ENCODE data around the gene NBPF3. TPM values are rescaled to one million over a fixed set of nuclear protein-coding genes. Genes with fewer than 3 reads are reported as not detected.

NBPF3 gene
- total RNA-seq, 4 donors from 2014 or later, result 13.8 to 19.4 (median 16.7) TPM

DNA sequence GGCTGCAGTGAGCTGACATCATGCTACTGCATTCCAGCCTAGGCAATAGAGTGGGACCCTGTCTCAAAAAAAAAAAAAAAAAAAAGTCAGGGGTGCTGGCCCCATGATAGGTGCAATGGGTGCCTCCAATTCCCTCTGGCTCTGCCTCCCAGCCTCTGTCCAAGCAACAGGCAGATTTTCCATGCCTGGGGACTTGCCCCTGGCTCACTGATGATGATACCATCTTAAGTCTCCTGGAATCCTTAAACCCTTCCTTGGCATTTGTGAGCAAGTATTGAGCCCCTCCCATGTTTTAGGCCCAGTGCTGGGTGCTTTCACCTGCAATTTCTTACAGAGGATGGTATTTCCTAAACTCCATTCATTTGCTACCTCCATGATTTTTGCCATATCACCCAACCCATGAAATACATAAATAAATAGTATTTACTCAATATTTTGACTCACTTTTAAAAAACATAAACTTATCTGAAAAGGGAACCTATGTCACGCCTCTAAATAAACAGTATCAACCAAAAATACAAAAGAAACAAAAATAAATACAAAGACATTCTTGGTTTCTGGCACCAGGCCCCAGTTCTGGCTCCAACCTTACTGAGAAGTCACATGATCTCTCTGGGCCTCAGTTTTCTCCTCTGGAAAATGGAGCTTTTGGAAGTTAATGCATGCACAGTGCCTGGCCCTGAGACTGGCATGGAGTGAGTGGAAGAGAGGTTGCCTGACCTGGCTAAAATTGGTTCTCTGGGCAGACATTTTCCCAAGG, 67.8 kb downstream of the NBPF3 start:
- H3K4me3 ChIP-seq (replicated peaks in 1 of 3), result no peak overlapping the region
- no peaks in the 10 kb centered on the region for H3K36me3 ChIP-seq
- TF ChIP-seq, protein P1, sequence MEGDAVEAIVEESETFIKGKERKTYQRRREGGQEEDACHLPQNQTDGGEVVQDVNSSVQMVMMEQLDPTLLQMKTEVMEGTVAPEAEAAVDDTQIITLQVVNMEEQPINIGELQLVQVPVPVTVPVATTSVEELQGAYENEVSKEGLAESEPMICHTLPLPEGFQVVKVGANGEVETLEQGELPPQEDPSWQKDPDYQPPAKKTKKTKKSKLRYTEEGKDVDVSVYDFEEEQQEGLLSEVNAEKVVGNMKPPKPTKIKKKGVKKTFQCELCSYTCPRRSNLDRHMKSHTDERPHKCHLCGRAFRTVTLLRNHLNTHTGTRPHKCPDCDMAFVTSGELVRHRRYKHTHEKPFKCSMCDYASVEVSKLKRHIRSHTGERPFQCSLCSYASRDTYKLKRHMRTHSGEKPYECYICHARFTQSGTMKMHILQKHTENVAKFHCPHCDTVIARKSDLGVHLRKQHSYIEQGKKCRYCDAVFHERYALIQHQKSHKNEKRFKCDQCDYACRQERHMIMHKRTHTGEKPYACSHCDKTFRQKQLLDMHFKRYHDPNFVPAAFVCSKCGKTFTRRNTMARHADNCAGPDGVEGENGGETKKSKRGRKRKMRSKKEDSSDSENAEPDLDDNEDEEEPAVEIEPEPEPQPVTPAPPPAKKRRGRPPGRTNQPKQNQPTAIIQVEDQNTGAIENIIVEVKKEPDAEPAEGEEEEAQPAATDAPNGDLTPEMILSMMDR (IDR thresholded peaks at IDR 0.05), result no peak
- TF ChIP-seq POLR2A (IDR thresholded peaks at IDR 0.05), result no peak
- 90 to 97% methylated on average over 1 of the region's 1 CpG for WGBS, 2 donors
- no peak overlapping the region for H3K27ac ChIP-seq
- intact Hi-C loops (cut with DNase I), result loop anchor here (2.0 to 5.0 kb wide), 2 partner anchors 70 to 151 kb away; no protein-coding TSS in a partner anchor
- H3K27me3 ChIP-seq, result no peaks in the 10 kb centered on the region
- H3K4me1 ChIP-seq, result peaks cover 12 to 16% of the 10 kb centered on the region in 2 donors
- no peak for DNase-seq
- H3K9me3 ChIP-seq, result no peaks in the 10 kb centered on the region

DNA sequence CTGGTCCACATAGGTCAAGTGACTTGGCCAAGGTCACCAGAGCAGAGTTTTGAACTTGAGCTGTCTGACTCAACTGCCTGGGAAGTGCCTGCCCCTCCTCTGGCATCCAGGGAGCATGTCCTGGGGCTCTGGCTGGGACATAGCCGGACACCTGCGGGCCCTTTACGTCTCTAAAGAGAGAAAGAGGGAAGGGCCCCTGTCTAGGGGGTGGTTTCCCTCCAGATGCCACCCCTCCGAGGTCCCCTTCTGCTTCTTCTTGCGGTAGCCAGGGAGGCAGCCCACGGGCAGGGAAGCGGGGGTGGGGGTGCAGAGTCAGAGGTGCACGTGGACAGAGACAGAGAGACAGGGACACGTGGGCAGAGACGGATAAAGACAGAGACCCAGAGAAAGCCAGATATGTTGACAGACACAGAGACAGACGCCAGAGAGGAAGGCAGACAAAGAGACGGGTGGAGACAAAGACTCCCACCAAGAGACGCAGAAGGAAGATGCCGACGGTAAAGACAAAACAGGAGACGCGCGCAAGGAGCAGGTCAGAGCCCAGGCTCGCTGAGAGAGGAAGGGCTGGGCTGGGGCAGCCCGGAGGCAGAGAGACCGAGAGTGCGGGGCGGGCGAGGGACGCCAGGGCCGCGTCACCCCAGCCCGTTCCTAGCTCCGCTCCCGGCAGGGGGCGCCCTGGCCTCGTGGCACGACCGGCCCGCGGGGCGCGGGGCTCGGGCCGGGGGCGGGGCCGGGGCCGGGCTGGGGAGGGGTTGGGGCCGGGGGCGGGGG, 68.8 kb downstream of the NBPF3 start:
- Histone ChIP-seq H3K27ac (no peak overlapping the region), H3K36me3 (no peaks in the 10 kb centered on the region), H3K27me3 (no peaks in the 10 kb centered on the region), H3K9me3 (no peaks in the 10 kb centered on the region), H3K4me1 (peaks cover 12 to 16% of the 10 kb centered on the region in 2 donors), H3K4me3 (replicated peaks in 1 of 3) (no peak overlapping the region)
- no peak for TF ChIP-seq POLR2A (IDR thresholded peaks at IDR 0.05)
- TF ChIP-seq, protein P1 (IDR thresholded peaks at IDR 0.05), result peak in 5 of 6 experiments; percentile 24 to 83 (median 35)
- intact Hi-C loops (cut with DNase I), result loop anchor here (2.0 to 5.0 kb wide), 2 partner anchors 69 to 150 kb away; no protein-coding TSS in a partner anchor
- WGBS, 2 donors, result 8 to 12% methylated on average over 29 to 32 of the region's 45 CpGs
- peak; percentile 70 to 73 for DNase-seq

DNA sequence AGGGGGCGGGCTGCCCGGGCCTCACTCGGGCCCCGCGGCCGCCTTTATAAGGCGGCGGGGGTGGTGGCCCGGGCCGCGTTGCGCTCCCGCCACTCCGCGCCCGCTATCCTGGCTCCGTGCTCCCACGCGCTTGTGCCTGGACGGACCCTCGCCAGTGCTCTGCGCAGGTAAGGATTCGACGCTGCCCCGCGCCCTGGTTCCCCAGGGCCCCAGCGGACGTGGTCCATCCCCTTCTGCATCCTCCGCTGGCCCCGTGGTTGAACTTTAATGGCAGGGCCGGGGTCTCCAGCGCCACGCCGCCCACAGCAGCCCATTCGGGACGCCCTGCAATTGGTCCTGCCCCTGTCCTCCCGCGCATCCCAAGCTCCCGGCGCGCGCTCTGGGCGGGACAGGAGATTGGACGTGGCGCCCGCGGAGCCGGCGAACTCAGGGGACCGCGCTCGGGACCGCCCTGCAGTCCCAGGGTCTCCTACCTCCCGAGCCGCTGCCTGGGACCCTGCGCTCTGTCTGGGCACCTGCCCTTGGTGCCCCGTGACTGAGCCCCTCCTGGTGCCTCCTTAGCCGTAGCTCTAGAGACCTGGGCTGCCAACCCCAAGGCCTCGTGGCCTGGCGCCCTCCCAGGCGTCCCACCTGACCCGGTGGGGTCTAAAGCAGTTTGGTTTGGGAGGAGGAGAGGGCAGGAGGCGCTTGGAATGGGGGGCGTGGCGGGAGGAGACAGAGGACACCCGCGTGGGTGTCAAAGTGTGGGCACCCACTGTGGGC, 69.6 kb downstream of the NBPF3 start, which contains the start of gene ALPL:
Gene ALPL, plus strand, starts transcription at position 73 of the 762 bp plus-strand sequence. CDS start 44,659 bp downstream, outside the sequence.
- intact Hi-C loops (cut with DNase I), result loop anchor here (2.0 to 5.0 kb wide), 2 partner anchors 68 to 149 kb away; no protein-coding TSS in a partner anchor
- no peak within 1 kb of the TSS for H3K4me3 ChIP-seq (replicated peaks in 1 of 3)
- no peak for TF ChIP-seq POLR2A (IDR thresholded peaks at IDR 0.05)
- TF ChIP-seq, protein P1 (IDR thresholded peaks at IDR 0.05), result peak in 1 of 6 experiments; percentile 18
- WGBS, 2 donors, result 19 to 21% methylated on average over 3 to 7 of the region's 67 CpGs
- H3K9me3 ChIP-seq, result no peaks in the 10 kb centered on the region
- H3K4me1 ChIP-seq, result peaks cover 12 to 16% of the 10 kb centered on the region in 2 donors
- DNase-seq, result no peak
- H3K27ac ChIP-seq, result no peak within 1 kb of the TSS
- no peaks in the 10 kb centered on the region for H3K36me3 ChIP-seq
- H3K27me3 ChIP-seq, result no peaks in the 10 kb centered on the region

DNA sequence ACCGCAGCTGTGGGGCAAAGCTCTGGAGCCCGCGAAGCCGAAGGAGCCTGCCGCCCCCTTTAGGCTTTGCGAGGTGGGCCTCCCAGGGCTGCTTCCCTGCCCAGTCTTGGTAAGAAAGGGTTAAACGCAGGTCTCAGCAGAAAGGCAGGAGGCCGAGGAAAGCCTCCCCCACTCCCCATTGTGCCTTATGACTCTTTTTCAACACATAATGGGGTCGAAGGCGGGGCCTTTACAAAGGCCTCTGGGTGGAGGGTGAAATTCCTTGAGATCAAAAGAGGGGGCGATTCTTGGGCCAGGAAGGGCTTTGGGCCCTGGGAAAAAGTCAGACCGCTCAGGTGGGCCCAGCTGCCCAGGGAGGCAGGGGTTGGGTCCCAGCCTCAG, 70.2 kb downstream of the NBPF3 start:
- intact Hi-C loops (cut with DNase I), result no loop called here
- no peak for DNase-seq
- no peak for TF ChIP-seq POLR2A (IDR thresholded peaks at IDR 0.05)
- TF ChIP-seq, protein P1 (IDR thresholded peaks at IDR 0.05), result no peak
- WGBS, 2 donors, result 52 to 62% methylated on average over 11 to 12 of the region's 12 CpGs
- no peak overlapping the region for H3K27ac ChIP-seq
- peaks cover 12 to 16% of the 10 kb centered on the region in 2 donors for H3K4me1 ChIP-seq
- no peaks in the 10 kb centered on the region for H3K9me3 ChIP-seq
- no peaks in the 10 kb centered on the region for H3K27me3 ChIP-seq
- H3K4me3 ChIP-seq (replicated peaks in 1 of 3), result no peak overlapping the region
- H3K36me3 ChIP-seq, result no peaks in the 10 kb centered on the region

All from thyroid gland (tissue), 4 donors.